ENCODE data around the gene ESPNL.

GRCh38 chr2:238168196-238169047 lies 68.3 kb downstream of the ESPNL start:
- TF ChIP-seq ZNF274 (IDR thresholded peaks at IDR 0.05; ENCODE audit: borderline replicate concordance, low read depth, low read length), result no peak
- no peak for TF ChIP-seq E2F4 (CRISPR knock-in tag; IDR thresholded peaks at IDR 0.05; ENCODE audit: low read depth)
- TF ChIP-seq TFAP4 (CRISPR knock-in tag; IDR thresholded peaks at IDR 0.05; ENCODE audit: borderline replicate concordance), result no peak
- no peak for TF ChIP-seq SP1 (CRISPR knock-in tag; IDR thresholded peaks at IDR 0.05)
